AG08396 (cell line): ENCODE data around the gene PHLDB3.
A peak's percentile ranks its signal among the peaks of the same experiment; 100 is the strongest.
"Not testable (repeated sequence)": the region's sequence is repeated elsewhere in the genome, so short reads cannot be mapped to it uniquely, and the experiment has no call there.

Source experiments
- DNase-seq: peaks from one replicate; pipeline ENCODE4 v3.0.0; 2012; ENCODE audit warnings: low spot score, mixed read lengths

The PHLDB3 gene

GRCh38 chr19:43527860-43528622 is 23.5 kb upstream of the PHLDB3 start:
- no peak for DNase-seq

GRCh38 chr19:43526884-43527859 is 22.6 kb upstream of the PHLDB3 start, which contains the start of gene ETHE1:
TSS of gene ETHE1 (minus strand) at chr19:43527201. CDS start at chr19:43527177, 24 bp downstream.
- DNase-seq, result peak; percentile 88

- no peak for DNase-seq
These were observed 21.6 kb upstream of the PHLDB3 start for GRCh38 chr19:43525836-43526771.

GRCh38 chr19:43524922-43525835 is 20.6 kb upstream of the PHLDB3 start:
- DNase-seq, result peak; percentile 49

- DNase-seq, result not testable (repeated sequence)
These were observed 19.1 kb upstream of the PHLDB3 start for GRCh38 chr19:43523696-43524095.

GRCh38 chr19:43522929-43523328 is 18.4 kb upstream of the PHLDB3 start:
- no peak for DNase-seq

GRCh38 chr19:43519436-43520088 is 15.0 kb upstream of the PHLDB3 start:
- peak; percentile 86 for DNase-seq

GRCh38 chr19:43518051-43518450 is 13.5 kb upstream of the PHLDB3 start:
- DNase-seq, result no peak

- not testable (repeated sequence) for DNase-seq
These were observed 7.9 kb upstream of the PHLDB3 start for GRCh38 chr19:43512399-43512798.

- DNase-seq, result no peak
These were observed 6.8 kb upstream of the PHLDB3 start for GRCh38 chr19:43511324-43511723.

- no peak for DNase-seq
These were observed 6.2 kb upstream of the PHLDB3 start for GRCh38 chr19:43510713-43511112.

- no peak for DNase-seq
These were observed 3.3 kb upstream of the PHLDB3 start for GRCh38 chr19:43507880-43508279.

GRCh38 chr19:43506629-43507028 is 2.1 kb upstream of the PHLDB3 start:
- no peak for DNase-seq

GRCh38 chr19:43505941-43506340 is 1.4 kb upstream of the PHLDB3 start:
- no peak for DNase-seq

- no peak for DNase-seq
These were observed 575 bp upstream of the PHLDB3 start for GRCh38 chr19:43505186-43505456.

GRCh38 chr19:43503501-43504425 is 783 bp downstream of the PHLDB3 start:
- DNase-seq, result peak; percentile 99

GRCh38 chr19:43502419-43502976 is 2.0 kb downstream of the PHLDB3 start:
- DNase-seq, result no peak

GRCh38 chr19:43501661-43502418 is 2.7 kb downstream of the PHLDB3 start:
- DNase-seq, result no peak
